HL-60 (cell line): Measurements from ENCODE around the gene FCRL1.

Source experiments
- CTCF ChIP-seq: IDR thresholded peaks from one replicate; pipeline ENCODE4 v1.5.1; 2011; ENCODE audit warnings: low read length, control low read depth, inconsistent platforms; ENCODE audit not compliant: insufficient read depth
- POLR2AphosphoS5 ChIP-seq: IDR thresholded peaks from 2 replicates; pipeline ENCODE4 v1.6.1; 2012; ENCODE audit warnings: low read depth

GRCh38 chr1:157751283-157751682 is 68.6 kb downstream of the FCRL1 start:
- TF ChIP-seq CTCF (no peak), POLR2AphosphoS5 (no peak)
